MCF 10A (cell line): Measurements from ENCODE around the gene GGACT. TPM values are rescaled to one million over a fixed set of nuclear protein-coding genes. Genes with fewer than 3 reads are reported as not detected.

ENCODE experiments used
- BruUV-seq: library from RNA; stranded (reverse); fragments of 400-500 nt; replicated peaks from 2 replicates; lab custom pipeline; 2021; lab: Mats Ljungman, UMichigan
- CTCF ChIA-PET: fragments of 300-600 bp; sonication (Branson Sonifier 250); formaldehyde crosslinking; extraction: SDS; loops from one replicate; lab custom pipeline; 2021; ENCODE audit warnings: antibody characterized with exemption, inconsistent platforms; lab: Yijun Ruan, JAX
- POLR2A ChIA-PET: fragments of 300-600, 350-650 bp; sonication (Branson Sonifier 250); formaldehyde crosslinking; extraction: SDS; loops from one replicate; lab custom pipeline; 2020; ENCODE audit warnings: antibody characterized with exemption, inconsistent platforms; lab: Yijun Ruan, JAX
- DNase-seq: peaks from one replicate; pipeline ENCODE4 v3.0.0-alpha.2; 2018; ENCODE audit not compliant: unreplicated experiment
- H3K27ac Mint-ChIP-seq: one replicate; pipeline ENCODE4 v1.8.0; 2022; ENCODE audit warnings: mild to moderate bottlenecking, low read depth, mixed read lengths; ENCODE audit not compliant: unreplicated experiment
- H3K27me3 Mint-ChIP-seq: one replicate; pipeline ENCODE4 v1.8.0; 2022; ENCODE audit warnings: mixed read lengths; ENCODE audit not compliant: insufficient read depth, unreplicated experiment
- H3K36me3 Mint-ChIP-seq: one replicate; pipeline ENCODE4 v1.8.0; 2022; ENCODE audit warnings: mild to moderate bottlenecking, moderate library complexity, mixed read lengths; ENCODE audit not compliant: insufficient read depth, unreplicated experiment
- H3K4me1 Mint-ChIP-seq: one replicate; pipeline ENCODE4 v1.8.0; 2022; ENCODE audit warnings: mixed read lengths; ENCODE audit not compliant: insufficient read depth, unreplicated experiment
- H3K4me3 Mint-ChIP-seq: one replicate; pipeline ENCODE4 v1.8.0; 2022; ENCODE audit warnings: mild to moderate bottlenecking, moderate library complexity, mixed read lengths; ENCODE audit not compliant: unreplicated experiment
- H3K9me3 Mint-ChIP-seq: one replicate; pipeline ENCODE4 v1.8.0; 2022; ENCODE audit warnings: mixed read lengths; ENCODE audit not compliant: unreplicated experiment
- intact Hi-C: fragments of 100-400 bp; cut with micrococcal nuclease; formaldehyde crosslinking; loops from 2 replicates; pipeline ENCODE4 v1.14.1; 2022
- total RNA-seq: library from RNA; stranded (reverse); gene quantifications from 2 replicates; pipeline ENCODE4 v1.2.3, GENCODE V29; 2022
- TF ChIP-seq, protein P1 (sequence below): fragments of 200-600 bp; IDR thresholded peaks from one replicate; pipeline ENCODE4 v1.8.0; 2022; ENCODE audit warnings: antibody characterized with exemption, mild to moderate bottlenecking; ENCODE audit not compliant: unreplicated experiment

The GGACT gene
- total RNA-seq, 1 experiment from 2014 or later: 8.1 TPM

GRCh38 chr13:100517728-100518127, 70.9 kb downstream of the GGACT start:
- no peaks in the 10 kb centered on the region for H3K36me3 Mint-ChIP-seq
- no TSS peak for BruUV-seq
- H3K27me3 Mint-ChIP-seq: no peaks in the 10 kb centered on the region
- no peak for DNase-seq
- H3K27ac Mint-ChIP-seq: no peak overlapping the region
- H3K4me3 Mint-ChIP-seq: no peak overlapping the region
- POLR2A ChIA-PET: no interaction called here
- no peaks in the 10 kb centered on the region for H3K9me3 Mint-ChIP-seq
- intact Hi-C loops: loop anchor here (5.0 to 10.0 kb wide), 2 partner anchors 363 to 535 kb away; partner anchors contain the start of gene ZIC2
- TF ChIP-seq, protein P1, sequence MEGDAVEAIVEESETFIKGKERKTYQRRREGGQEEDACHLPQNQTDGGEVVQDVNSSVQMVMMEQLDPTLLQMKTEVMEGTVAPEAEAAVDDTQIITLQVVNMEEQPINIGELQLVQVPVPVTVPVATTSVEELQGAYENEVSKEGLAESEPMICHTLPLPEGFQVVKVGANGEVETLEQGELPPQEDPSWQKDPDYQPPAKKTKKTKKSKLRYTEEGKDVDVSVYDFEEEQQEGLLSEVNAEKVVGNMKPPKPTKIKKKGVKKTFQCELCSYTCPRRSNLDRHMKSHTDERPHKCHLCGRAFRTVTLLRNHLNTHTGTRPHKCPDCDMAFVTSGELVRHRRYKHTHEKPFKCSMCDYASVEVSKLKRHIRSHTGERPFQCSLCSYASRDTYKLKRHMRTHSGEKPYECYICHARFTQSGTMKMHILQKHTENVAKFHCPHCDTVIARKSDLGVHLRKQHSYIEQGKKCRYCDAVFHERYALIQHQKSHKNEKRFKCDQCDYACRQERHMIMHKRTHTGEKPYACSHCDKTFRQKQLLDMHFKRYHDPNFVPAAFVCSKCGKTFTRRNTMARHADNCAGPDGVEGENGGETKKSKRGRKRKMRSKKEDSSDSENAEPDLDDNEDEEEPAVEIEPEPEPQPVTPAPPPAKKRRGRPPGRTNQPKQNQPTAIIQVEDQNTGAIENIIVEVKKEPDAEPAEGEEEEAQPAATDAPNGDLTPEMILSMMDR: no peak
- peaks cover 12% of the 10 kb centered on the region for H3K4me1 Mint-ChIP-seq
- CTCF ChIA-PET: interaction anchor here (0.6 to 1.7 kb wide), 4 partner anchors 599 to 1574 kb away, joined by 3 to 12 read pairs (median 4); no protein-coding TSS in a partner anchor

- Mint-ChIP-seq H3K4me1 (peaks cover 12% of the 10 kb centered on the region), H3K36me3 (no peaks in the 10 kb centered on the region), H3K9me3 (no peaks in the 10 kb centered on the region), H3K27ac (no peak overlapping the region), H3K4me3 (no peak overlapping the region), H3K27me3 (no peaks in the 10 kb centered on the region)
- no peak for DNase-seq
- CTCF ChIA-PET: interaction anchor here (0.6 to 1.7 kb wide), 6 partner anchors 151 to 1575 kb away, joined by 3 to 12 read pairs (median 3); no protein-coding TSS in a partner anchor
- intact Hi-C loops: loop anchor here (5.0 to 10.0 kb wide), 2 partner anchors 362 to 535 kb away; partner anchors contain the start of gene ZIC2
- POLR2A ChIA-PET: no interaction called here
- BruUV-seq: no TSS peak
- TF ChIP-seq, protein P1: no peak
These were observed 71.5 kb downstream of the GGACT start for GRCh38 chr13:100517135-100517534.

GRCh38 chr13:100515410-100515800, 73.2 kb downstream of the GGACT start:
- POLR2A ChIA-PET: interaction anchor here (1.1 kb wide), 1 partner anchor 857 kb away, joined by 4 read pairs; no protein-coding TSS in a partner anchor
- Mint-ChIP-seq H3K4me1 (peaks cover 12% of the 10 kb centered on the region), H3K27ac (no peak overlapping the region), H3K9me3 (no peaks in the 10 kb centered on the region), H3K4me3 (no peak overlapping the region), H3K27me3 (no peaks in the 10 kb centered on the region), H3K36me3 (no peaks in the 10 kb centered on the region)
- no TSS peak for BruUV-seq
- TF ChIP-seq, protein P1: no peak
- CTCF ChIA-PET: interaction anchor here (0.5 to 3.4 kb wide), 28 partner anchors 9 to 1074 kb away, joined by 3 to 23 read pairs (median 4); no protein-coding TSS in a partner anchor
- intact Hi-C loops: loop anchor here (5.0 to 10.0 kb wide), 2 partner anchors 361 to 533 kb away; partner anchors contain the start of gene ZIC2
- DNase-seq: no peak

DNA sequence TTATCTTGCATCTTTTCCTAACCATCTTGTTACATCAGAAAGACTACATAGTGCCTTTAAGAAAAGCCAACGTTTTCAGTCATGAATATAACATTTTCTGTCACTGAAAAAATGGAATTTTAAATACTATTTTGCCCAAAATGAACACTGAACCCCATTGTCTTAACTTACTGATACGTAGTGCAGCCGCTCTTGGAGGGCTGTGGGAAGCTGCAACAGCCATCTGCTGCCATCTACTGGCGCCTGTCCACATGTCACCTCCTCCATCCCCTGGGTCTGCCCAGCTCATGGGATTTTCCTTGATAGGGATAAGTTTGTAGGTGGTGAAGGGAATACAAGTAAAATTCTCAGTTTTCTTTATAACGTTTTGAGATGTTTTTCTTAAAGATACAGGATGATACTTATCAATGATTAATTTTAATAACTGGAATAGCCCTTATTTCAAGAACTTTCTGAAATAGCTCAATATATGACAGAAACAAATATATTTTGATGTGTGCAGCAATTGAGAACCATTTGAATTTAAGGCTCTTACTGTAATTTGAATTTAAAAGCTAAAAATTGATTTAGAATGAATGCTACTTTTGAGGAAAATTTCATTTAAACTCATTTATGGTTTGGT, 73.7 kb downstream of the GGACT start:
- CTCF ChIA-PET: interaction anchor here (0.5 to 3.4 kb wide), 31 partner anchors 10 to 1073 kb away, joined by 3 to 23 read pairs (median 4); no protein-coding TSS in a partner anchor
- Mint-ChIP-seq H3K4me1 (peaks cover 12% of the 10 kb centered on the region), H3K4me3 (no peak overlapping the region), H3K27ac (no peak overlapping the region), H3K9me3 (no peaks in the 10 kb centered on the region), H3K36me3 (no peaks in the 10 kb centered on the region), H3K27me3 (no peaks in the 10 kb centered on the region)
- BruUV-seq: no TSS peak
- POLR2A ChIA-PET: interaction anchor here (1.1 kb wide), 1 partner anchor 857 kb away, joined by 4 read pairs; no protein-coding TSS in a partner anchor
- peak; percentile 74 for DNase-seq
- TF ChIP-seq, protein P1: peak; percentile 95
- intact Hi-C loops: loop anchor here (1.0 to 10.0 kb wide), 5 partner anchors 280 to 859 kb away; partner anchors contain the start of gene ZIC2
